ENCODE data around the gene ELANE. TPM values are rescaled to one million over a fixed set of nuclear protein-coding genes. Genes with fewer than 3 reads are reported as not detected.

Gene ELANE
- total and polyA plus RNA-seq, 9 of the 15 experiments (the other 6 are each of a cell fraction or from before 2014, with no cell fraction given), result not detected

DNA sequence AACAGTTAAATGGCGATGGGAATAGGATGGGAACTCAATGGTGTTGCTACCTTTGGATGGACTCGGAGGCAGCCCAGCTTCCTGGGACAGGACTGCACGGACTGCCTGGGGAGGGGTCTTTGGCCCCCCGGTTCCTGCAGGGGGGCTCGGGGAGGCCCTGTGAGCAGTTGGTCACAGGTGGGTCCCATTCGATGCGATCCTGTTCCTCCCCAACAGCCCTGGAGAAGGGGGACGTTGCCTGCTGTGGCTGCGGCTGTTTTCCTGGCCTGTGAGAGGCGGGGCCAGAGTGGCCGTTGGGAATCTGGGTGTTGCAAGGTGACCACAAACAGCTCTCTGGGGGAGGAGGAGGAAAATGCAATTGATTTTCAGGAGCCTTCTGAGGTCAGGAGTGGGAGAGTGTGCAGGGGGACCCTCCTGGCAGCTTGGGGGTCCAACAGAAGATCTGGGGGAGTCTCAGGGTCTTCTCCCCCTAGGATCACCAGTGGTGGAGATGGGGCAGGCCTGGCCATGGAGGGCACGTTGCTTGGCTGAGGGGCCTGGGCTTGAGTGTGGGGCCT, 28.5 kb upstream of the ELANE start (continued):
- TF ChIP-seq, protein P1, sequence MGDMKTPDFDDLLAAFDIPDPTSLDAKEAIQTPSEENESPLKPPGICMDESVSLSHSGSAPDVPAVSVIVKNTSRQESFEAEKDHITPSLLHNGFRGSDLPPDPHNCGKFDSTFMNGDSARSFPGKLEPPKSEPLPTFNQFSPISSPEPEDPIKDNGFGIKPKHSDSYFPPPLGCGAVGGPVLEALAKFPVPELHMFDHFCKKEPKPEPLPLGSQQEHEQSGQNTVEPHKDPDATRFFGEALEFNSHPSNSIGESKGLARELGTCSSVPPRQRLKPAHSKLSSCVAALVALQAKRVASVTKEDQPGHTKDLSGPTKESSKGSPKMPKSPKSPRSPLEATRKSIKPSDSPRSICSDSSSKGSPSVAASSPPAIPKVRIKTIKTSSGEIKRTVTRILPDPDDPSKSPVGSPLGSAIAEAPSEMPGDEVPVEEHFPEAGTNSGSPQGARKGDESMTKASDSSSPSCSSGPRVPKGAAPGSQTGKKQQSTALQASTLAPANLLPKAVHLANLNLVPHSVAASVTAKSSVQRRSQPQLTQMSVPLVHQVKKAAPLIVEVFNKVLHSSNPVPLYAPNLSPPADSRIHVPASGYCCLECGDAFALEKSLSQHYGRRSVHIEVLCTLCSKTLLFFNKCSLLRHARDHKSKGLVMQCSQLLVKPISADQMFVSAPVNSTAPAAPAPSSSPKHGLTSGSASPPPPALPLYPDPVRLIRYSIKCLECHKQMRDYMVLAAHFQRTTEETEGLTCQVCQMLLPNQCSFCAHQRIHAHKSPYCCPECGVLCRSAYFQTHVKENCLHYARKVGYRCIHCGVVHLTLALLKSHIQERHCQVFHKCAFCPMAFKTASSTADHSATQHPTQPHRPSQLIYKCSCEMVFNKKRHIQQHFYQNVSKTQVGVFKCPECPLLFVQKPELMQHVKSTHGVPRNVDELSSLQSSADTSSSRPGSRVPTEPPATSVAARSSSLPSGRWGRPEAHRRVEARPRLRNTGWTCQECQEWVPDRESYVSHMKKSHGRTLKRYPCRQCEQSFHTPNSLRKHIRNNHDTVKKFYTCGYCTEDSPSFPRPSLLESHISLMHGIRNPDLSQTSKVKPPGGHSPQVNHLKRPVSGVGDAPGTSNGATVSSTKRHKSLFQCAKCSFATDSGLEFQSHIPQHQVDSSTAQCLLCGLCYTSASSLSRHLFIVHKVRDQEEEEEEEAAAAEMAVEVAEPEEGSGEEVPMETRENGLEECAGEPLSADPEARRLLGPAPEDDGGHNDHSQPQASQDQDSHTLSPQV (IDR thresholded peaks at IDR 0.05), result peak; percentile 80; the same call in 1 of the 2 replicates
- TF ChIP-seq PHF8 (IDR thresholded peaks at IDR 0.05; ENCODE audit: borderline replicate concordance, low read length), result peak; percentile 55; the same call in 1 of the 2 replicates
- no peak for TF ChIP-seq TSC22D4 (tag; IDR thresholded peaks at IDR 0.05)
- TF ChIP-seq NCOR1 (IDR thresholded peaks at IDR 0.05), result peak; percentile 47; the same call in 1 of the 2 replicates
- TF ChIP-seq CREM (IDR thresholded peaks at IDR 0.05; ENCODE audit: low read depth), result peak; percentile 55
- TF ChIP-seq, protein P2, sequence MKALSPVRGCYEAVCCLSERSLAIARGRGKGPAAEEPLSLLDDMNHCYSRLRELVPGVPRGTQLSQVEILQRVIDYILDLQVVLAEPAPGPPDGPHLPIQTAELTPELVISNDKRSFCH (CRISPR knock-in tag; IDR thresholded peaks at IDR 0.05), result no peak
- TF ChIP-seq, protein P2 (tag; IDR thresholded peaks at IDR 0.05), result peak; percentile 82; the same call in 1 of the 2 replicates
- no peak for TF ChIP-seq SRSF3 (IDR thresholded peaks at IDR 0.05; ENCODE audit: insufficient read depth, low read length)
- TF ChIP-seq SIN3A (IDR thresholded peaks at IDR 0.05; ENCODE audit: borderline replicate concordance in 2 of 2, control insufficient read depth in 1 of 2, low read depth in 2 of 2, low read length in 2 of 2), result 0 out of 4 replicates have a peak, but pooled peaks of 1 of the 2 experiments have one; percentile 47
- TF ChIP-seq L3MBTL2 (IDR thresholded peaks at IDR 0.05), result peak; percentile 43
- peak; percentile 86 for TF ChIP-seq BRD9 (IDR thresholded peaks at IDR 0.05; ENCODE audit: low read depth, partially characterized antibody)
- 0 out of 2 replicates have a peak, but pooled peaks have one; percentile 7 for TF ChIP-seq BCL6 (CRISPR knock-in tag; IDR thresholded peaks at IDR 0.05)
- TF ChIP-seq NRF1 (conservative IDR thresholded peaks at IDR 0.05 in 1 of 2, IDR thresholded peaks at IDR 0.05 in 1 of 2), result peak in 1 of 2 experiments; percentile 28; a peak in 1 of 4 replicates
- 0 out of 2 replicates have a peak, but pooled peaks have one; percentile 36 for TF ChIP-seq E2F3 (CRISPR knock-in tag; IDR thresholded peaks at IDR 0.05)
- TF ChIP-seq ARID1B (IDR thresholded peaks at IDR 0.05), result peak; percentile 74
- TF ChIP-seq NR4A1 (CRISPR knock-in tag; IDR thresholded peaks at IDR 0.05), result no peak
- peak; percentile 21; the same call in 1 of the 2 replicates for TF ChIP-seq NR4A1 (tag; IDR thresholded peaks at IDR 0.05)
- TF ChIP-seq RCOR1 (IDR thresholded peaks at IDR 0.05; ENCODE audit: borderline replicate concordance in 1 of 2, low read depth in 2 of 2, low read length in 2 of 2), result peak in 1 of 2 experiments; percentile 77; a peak in 1 of 4 replicates
- peak; percentile 70; the same call in 1 of the 2 replicates for TF ChIP-seq PML (IDR thresholded peaks at IDR 0.05; ENCODE audit: low read length)
- TF ChIP-seq, protein P3, sequence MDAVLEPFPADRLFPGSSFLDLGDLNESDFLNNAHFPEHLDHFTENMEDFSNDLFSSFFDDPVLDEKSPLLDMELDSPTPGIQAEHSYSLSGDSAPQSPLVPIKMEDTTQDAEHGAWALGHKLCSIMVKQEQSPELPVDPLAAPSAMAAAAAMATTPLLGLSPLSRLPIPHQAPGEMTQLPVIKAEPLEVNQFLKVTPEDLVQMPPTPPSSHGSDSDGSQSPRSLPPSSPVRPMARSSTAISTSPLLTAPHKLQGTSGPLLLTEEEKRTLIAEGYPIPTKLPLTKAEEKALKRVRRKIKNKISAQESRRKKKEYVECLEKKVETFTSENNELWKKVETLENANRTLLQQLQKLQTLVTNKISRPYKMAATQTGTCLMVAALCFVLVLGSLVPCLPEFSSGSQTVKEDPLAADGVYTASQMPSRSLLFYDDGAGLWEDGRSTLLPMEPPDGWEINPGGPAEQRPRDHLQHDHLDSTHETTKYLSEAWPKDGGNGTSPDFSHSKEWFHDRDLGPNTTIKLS (IDR thresholded peaks at IDR 0.05; ENCODE audit: borderline replicate concordance, low read depth), result 0 out of 2 replicates have a peak, but pooled peaks have one; percentile 25
- peak; percentile 55 for TF ChIP-seq CXXC5 (CRISPR knock-in tag; IDR thresholded peaks at IDR 0.05)
- TF ChIP-seq MAZ (CRISPR knock-in tag; conservative IDR thresholded peaks at IDR 0.05 in 1 of 2, IDR thresholded peaks at IDR 0.05 in 1 of 2), result peak; percentile 82 to 92
- peak; percentile 47 for TF ChIP-seq ZNF589 (CRISPR knock-in tag; IDR thresholded peaks at IDR 0.05; ENCODE audit: low read depth)
